Measurements from ENCODE around the gene ADAMTSL2. TPM values are rescaled to one million over a fixed set of nuclear protein-coding genes. Genes with fewer than 3 reads are reported as not detected.
A peak's percentile ranks its signal among the peaks of the same experiment; 100 is the strongest.

Gene ADAMTSL2
- under 1 TPM; 0.29 to 0.34 TPM for total RNA-seq

DNA sequence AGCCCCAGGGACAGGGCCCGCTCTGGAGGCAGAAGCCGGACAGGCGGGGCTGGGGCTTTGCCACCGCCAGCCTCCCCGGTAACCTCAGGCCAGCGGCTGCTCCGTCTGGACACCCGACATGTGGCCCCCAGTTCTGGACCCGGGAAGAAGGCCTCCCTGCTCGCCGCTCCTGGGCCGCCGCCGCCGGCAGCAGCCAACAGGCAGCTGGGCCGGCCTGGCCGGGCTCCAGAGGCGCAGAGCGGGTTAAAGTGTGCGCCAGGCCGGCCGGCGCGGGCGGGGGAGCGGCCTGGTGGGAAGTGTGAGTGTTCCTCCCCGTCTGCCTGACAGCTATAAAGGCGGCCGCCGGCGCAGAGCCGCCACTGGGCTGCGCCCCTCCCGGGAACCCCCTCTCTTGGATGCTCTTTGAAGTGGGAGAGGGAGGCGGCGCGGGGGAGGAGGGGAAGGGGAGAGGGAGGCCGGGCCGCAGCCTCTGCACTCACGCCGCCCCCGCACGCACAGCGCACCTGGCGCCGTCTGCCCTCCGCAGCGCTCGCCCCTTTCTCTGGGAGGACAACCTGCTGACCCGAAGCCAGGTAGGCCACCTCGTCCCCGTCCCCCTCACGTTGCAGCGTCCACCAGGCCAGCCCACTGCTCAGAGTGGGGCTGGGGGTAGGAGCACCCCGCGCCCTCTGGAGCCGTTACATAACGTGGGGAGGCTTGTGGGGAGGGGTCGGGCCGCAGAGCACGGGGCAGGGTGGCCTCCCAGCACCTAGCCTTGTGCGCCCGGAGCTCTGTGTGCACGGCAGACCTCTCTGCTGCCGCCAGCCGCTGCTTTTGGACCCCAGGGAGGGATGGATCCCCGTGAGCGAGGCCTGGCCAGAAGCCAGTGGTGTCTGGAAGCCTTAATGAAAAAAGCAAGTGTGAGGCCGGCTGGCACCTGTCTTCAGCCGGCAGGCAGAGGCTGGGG, at the start of gene ADAMTSL2:
Gene ADAMTSL2 (plus strand): TSS at position 359 of the 946 bp plus-strand sequence. CDS start 2,009 bp downstream, outside the sequence.
- no peaks in the 10 kb centered on the region for H3K27me3 Mint-ChIP-seq
- DNase-seq, result peak; percentile 65

DNA sequence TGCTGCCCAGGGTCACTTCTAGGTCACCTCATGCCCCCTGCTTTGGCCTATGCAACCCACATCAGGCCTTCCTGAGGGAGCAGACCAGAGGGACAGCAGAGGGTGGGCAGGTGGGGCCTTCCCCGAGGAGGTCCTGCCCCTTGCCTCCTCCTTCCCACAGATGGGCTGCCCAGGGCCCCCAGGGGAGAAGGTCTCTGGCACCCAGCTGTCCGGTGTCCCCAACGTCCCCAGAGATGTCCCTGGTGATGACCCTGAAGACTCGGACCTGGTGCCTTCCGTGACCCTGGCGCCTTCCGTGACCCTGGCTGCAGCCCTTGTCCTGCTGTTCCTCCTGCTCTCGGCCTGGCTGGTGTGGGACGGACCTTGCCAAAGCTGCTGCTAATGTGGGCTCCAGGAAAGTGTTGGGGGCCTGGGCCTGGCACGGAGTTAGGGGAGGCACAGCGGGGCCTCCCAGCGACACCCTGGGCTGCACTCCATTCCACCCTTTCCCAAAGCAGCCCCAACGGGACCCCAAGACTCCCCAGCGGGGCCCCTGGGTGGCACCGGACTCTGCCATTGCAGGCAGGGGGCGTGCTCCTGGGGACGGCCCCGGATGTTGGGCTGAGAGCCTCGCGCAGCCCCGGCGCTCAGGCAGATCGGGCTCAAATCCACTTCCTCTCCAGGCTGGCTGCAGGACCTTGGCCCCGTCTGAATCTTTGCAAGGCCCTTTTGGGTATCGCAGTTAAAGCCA, 48.8 kb upstream of the ADAMTSL2 start:
- DNase-seq, result peak; percentile 44
- Mint-ChIP-seq H3K4me3 (peak overlapping the region; percentile 37), H3K27ac (no peak overlapping the region)

More for the DNA sequence above, at the start of gene ADAMTSL2:
- Mint-ChIP-seq H3K4me3 (peak within 1 kb of the TSS; percentile 45), H3K36me3 (no peaks in the 10 kb centered on the region), H3K9me3 (no peaks in the 10 kb centered on the region), H3K27ac (no peak within 1 kb of the TSS), H3K4me1 (peaks cover 19% of the 10 kb centered on the region)

DNA sequence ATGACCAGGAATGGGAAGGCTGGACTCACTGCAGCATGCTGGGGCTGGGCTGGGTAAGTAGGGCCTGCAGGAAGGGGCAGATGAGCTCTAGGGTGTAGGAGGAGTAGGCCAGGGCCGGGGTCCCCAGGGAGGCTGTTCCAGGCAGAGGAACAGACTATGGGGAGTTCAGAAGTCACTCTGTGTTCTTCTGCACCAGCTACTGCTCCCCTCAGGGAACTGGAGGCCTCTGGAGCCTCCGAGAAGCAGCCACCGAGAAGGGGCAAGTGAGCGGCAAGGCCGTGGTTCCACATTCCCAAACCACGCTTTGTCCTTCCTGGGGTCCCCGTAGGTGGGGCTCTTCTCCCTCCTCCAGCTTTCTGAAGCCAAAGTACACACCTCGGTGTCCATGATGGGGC, 47.2 kb upstream of the ADAMTSL2 start:
- no peaks in the 10 kb centered on the region for H3K36me3 Mint-ChIP-seq
- H3K4me1 Mint-ChIP-seq, result peaks cover 6% of the 10 kb centered on the region
- DNase-seq, result no peak
- no peaks in the 10 kb centered on the region for H3K27me3 Mint-ChIP-seq
- H3K9me3 Mint-ChIP-seq, result no peaks in the 10 kb centered on the region
- H3K27ac Mint-ChIP-seq, result no peak overlapping the region
- H3K4me3 Mint-ChIP-seq, result no peak overlapping the region

More for the DNA sequence above, 48.8 kb upstream of the ADAMTSL2 start:
- Mint-ChIP-seq H3K4me1 (peaks cover 6% of the 10 kb centered on the region), H3K27me3 (no peaks in the 10 kb centered on the region), H3K36me3 (no peaks in the 10 kb centered on the region), H3K9me3 (no peaks in the 10 kb centered on the region)

DNA sequence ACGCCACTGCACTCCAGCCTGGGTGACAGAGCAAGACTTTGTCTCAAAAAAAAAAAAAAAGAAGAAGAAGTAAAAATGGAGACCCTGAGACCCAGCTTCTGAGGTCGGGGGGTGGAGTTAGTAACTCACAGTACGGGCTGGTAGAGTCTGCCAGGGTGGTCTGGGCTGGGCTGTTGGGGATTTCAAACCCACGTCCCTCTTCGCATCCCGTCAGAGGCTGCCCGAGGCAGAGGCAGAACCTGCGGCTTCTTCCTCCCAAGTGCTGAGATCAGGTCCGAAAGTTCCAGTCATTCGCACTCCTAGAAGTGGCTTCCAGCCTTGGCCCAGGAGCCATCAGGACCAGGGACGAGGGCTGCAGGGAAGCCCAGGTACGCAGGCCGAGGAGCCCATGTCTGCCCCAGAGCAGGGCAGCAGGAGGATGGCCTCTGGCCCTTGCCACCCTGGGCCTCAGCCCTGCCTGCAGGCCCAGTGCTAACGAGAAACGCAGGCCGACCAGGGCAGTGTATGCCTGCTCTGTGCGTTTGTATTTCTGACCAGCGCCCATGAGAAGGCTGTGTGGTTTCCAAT, 45.7 kb upstream of the ADAMTSL2 start:
- H3K27ac Mint-ChIP-seq, result no peak overlapping the region
- no peaks in the 10 kb centered on the region for H3K36me3 Mint-ChIP-seq
- H3K9me3 Mint-ChIP-seq, result no peaks in the 10 kb centered on the region
- H3K4me3 Mint-ChIP-seq, result no peak overlapping the region
- H3K27me3 Mint-ChIP-seq, result no peaks in the 10 kb centered on the region
- H3K4me1 Mint-ChIP-seq, result peaks cover 6% of the 10 kb centered on the region
- DNase-seq, result no peak

DNA sequence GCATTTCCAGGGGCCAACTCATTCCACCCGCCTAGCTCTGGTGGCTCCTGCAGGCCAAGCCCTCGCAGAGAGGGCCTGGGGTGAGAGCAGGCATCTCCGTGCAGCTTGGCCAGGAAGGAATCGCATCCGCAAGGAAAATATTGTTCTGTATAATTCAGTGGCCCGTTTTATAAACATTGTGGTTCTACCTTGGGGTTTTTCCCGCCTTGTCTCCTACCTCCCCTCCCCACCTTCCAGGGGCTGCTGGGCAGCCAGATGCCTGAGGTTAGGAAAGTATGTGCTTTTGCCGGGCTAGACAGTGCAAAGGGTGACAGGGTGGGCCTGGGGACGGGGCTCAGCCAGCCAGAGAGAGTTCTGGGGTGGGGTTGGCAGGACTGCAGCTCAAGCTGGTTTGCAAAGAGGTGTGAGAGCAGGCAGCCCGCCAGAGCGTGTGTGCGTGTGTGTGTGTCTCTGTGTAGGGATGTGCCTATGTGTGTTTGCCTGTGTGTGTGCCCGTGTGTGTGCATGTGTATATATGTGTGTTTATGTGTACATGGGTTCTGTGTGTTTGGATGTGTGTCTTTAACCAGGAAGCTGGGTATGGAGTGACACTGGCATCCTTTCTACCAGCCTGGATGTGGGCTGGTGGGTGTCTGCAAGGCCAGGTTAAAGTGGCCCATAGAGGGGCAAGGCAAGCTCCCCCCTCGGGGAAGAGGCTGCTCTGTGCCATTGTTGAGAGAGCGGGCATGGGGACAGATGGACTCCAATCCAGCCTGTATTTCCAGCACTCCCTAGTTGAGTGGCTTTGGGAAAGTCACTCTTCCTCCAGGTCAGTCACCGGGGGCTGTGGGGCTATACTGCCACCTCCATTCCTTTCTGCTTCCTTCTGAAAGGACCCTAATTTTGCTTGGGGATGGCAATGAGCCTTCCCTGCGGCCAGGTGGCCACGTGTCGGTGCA, 45.0 kb upstream of the ADAMTSL2 start:
- H3K9me3 Mint-ChIP-seq, result no peaks in the 10 kb centered on the region
- peaks cover 6% of the 10 kb centered on the region for H3K4me1 Mint-ChIP-seq
- DNase-seq, result no peak
- no peak overlapping the region for H3K4me3 Mint-ChIP-seq
- no peaks in the 10 kb centered on the region for H3K27me3 Mint-ChIP-seq
- H3K27ac Mint-ChIP-seq, result no peak overlapping the region
- H3K36me3 Mint-ChIP-seq, result no peaks in the 10 kb centered on the region

DNA sequence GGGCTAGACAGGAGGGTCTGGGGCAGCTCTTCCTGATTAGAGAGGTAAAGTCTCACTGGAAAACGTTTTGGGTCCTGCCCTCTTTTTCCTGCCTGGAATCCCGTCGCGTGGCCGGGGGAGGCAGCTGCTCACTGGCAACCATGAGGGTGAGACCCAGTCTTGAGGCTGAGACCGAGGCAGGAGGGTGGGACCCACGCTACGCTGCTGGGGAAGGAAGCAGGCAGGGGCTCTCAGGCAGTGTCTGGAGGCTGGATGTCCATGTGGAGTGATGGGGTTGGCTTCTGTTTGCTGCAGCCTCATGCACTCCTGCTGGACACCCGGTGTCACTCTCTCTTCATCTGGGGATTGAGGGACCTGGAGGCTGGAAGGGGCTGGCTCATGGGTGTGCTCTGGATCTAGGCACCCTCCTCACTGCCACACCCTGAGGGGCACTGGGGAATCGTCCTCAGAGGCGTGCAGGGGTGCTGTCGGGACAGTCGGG, 44.3 kb upstream of the ADAMTSL2 start:
- no peak for DNase-seq
- Mint-ChIP-seq H3K27me3 (no peaks in the 10 kb centered on the region), H3K4me3 (no peak overlapping the region), H3K27ac (no peak overlapping the region), H3K9me3 (no peaks in the 10 kb centered on the region), H3K36me3 (no peaks in the 10 kb centered on the region), H3K4me1 (peaks cover 6% of the 10 kb centered on the region)

DNA sequence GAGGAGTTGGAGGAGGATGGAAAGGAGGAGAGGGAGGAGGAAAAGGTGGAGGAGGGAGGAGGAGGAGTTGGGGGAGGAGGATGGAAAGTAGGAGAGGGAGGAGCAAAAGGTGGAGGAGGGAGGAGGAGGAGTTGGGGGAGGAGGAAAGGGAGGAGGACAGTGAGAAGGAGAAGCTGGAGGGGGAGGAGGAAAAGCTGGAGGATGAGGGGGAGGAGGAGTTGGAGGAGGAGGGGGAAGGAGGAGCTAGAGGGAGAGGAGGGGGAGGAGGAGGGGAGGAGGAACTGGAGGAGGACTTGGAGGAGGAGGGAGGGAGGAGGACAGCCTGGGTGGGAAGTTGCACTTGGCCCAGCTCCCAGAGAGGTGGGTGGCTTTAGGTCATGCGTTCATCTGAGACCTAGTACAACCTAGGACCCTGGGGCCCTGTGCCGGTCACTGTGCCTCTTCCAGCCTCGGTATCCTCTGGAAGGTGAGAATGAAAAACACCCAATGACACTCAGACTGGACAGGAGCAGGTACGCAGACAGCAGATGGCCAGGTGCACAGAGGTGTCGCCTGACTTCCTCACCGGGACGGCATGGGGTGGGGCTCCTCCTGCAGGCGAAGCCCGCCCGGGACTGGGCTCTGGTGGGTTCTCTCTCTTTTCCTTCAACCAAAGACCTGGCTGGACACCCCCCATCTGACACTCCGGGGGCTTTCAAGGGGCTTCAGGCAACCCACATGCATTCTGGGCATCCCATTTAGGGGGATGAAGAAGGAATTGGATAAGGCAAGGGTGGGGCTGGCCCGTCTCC, 43.4 kb upstream of the ADAMTSL2 start:
- Mint-ChIP-seq H3K9me3 (no peaks in the 10 kb centered on the region), H3K36me3 (no peaks in the 10 kb centered on the region), H3K27ac (no peak overlapping the region), H3K4me3 (no peak overlapping the region), H3K27me3 (no peaks in the 10 kb centered on the region), H3K4me1 (peaks cover 5% of the 10 kb centered on the region)
- no peak for DNase-seq

DNA sequence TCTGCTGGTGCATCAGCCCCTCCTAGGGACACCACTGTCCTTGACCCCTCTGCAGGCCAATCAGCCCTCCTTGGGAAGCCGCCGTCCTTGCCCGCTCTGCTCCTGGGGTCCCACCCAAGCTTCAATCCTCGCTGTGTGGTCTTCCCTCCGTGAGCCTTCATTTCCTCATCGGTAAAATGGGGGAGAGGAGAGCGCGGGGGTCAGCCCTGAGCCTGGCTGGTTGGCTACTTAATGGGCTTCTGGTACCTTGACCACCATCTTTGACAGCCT, 42.9 kb upstream of the ADAMTSL2 start:
- H3K4me1 Mint-ChIP-seq, result peaks cover under 1% of the 10 kb centered on the region
- H3K27me3 Mint-ChIP-seq, result no peaks in the 10 kb centered on the region
- H3K27ac Mint-ChIP-seq, result no peak overlapping the region
- no peaks in the 10 kb centered on the region for H3K9me3 Mint-ChIP-seq
- no peaks in the 10 kb centered on the region for H3K36me3 Mint-ChIP-seq
- DNase-seq, result no peak
- no peak overlapping the region for H3K4me3 Mint-ChIP-seq

DNA sequence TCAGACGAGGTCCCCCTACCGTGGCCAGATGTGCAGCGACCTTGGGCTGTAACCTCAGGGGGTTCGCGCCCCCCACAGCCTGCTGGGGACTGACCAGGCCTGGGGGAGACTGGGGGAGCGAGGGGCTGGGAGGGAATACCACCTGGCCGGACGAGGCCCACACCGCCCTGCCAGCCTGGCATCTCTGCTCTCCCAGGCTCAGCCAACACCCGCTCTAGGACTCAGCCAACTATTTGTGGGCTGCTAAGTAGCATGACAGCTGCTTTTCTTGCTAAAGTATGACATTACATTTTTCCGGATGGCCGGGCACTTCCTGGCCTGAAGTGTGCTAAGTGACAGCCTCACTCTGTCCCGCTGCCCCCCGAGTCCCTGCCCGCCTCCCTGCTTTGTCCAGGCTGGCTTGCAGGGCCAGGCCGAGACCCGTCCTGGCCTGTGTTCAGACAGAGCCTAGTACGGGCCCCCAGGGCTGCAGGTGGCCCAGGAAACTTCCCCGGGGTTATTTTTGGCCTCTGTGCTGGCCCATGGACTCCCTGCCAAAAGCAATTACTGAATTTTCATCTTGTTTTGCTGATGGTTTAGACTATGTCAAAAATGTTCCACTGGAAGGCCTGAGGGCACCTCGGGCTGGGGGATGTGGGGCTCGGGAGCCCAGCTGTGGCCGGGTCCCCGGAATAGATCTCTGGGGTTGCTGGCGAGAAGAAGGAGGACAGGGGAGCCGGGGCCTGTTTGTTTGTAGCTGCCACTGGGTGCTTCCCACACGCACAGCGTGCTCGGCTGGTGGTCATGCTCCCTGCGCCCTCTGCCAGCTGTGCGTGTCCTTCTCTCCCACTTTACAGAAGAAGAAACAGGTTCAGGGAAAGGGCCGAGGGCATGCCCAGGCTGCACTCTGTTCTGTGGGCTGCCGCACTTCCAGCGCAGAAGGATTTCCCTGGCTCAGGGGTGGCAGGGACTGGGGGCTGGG, 42.2 kb upstream of the ADAMTSL2 start:
- H3K4me1 Mint-ChIP-seq, result no peaks in the 10 kb centered on the region
- no peak overlapping the region for H3K27ac Mint-ChIP-seq
- H3K36me3 Mint-ChIP-seq, result no peaks in the 10 kb centered on the region
- H3K9me3 Mint-ChIP-seq, result no peaks in the 10 kb centered on the region
- no peak for DNase-seq
- H3K27me3 Mint-ChIP-seq, result no peaks in the 10 kb centered on the region
- H3K4me3 Mint-ChIP-seq, result no peak overlapping the region

DNA sequence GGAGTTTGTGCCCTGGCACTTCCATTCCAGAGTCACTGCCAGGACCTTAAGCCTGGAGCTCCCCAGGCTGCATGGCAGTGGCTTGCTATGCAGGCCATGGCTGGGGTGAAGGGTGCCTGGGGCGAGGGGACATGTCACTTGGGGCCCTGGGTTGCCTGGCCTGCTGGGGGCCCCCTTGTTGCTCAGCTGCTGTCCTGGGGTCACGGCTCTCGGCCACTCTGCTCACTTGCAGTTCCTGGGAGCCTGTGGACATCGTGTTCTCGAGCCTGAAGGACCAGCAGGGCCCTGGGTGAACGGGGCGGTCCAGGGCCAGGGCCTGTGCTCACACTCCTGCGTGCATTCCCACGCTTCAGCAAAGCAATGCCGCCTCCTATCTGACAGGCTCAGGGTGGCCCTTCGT, 41.1 kb upstream of the ADAMTSL2 start:
- no peaks in the 10 kb centered on the region for H3K36me3 Mint-ChIP-seq
- DNase-seq, result no peak
- no peak overlapping the region for H3K4me3 Mint-ChIP-seq
- H3K9me3 Mint-ChIP-seq, result no peaks in the 10 kb centered on the region
- no peaks in the 10 kb centered on the region for H3K27me3 Mint-ChIP-seq
- no peak overlapping the region for H3K27ac Mint-ChIP-seq
- no peaks in the 10 kb centered on the region for H3K4me1 Mint-ChIP-seq

DNA sequence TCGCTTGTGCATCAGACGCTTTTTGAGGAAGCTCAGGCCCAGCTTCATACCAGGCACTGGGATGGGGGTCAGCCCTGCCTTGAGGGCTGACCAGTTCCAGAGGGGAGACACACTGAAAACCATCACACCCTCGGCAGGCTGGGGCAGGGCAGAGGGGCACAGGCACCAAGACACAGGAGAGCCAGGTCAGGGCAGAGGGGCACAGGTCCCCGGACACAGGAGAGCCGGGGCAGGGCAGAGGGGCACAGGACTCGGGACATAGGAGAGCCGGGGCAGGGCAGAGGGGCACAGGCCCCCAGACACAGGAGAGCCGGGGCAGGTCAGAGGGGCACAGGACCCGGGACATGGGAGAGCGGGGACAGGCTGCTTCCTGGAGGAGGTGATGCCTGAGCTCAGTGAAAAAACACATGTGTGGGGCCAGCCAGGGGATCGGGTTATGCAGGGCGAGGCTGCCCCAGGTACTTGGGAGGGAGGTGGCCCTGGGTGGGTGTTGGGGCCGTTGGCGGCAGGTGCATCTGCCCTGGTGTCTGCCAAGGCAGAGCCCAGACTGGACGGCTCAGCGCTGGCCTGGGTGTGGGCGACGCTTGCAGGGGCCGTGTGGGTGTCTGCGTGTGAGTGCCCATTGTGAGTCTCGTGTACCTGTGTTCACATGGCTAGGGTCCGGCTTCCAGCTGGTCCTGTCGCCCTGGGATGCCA, 40.5 kb upstream of the ADAMTSL2 start:
- Mint-ChIP-seq H3K27ac (no peak overlapping the region), H3K9me3 (no peaks in the 10 kb centered on the region), H3K4me1 (no peaks in the 10 kb centered on the region), H3K4me3 (no peak overlapping the region), H3K36me3 (no peaks in the 10 kb centered on the region), H3K27me3 (no peaks in the 10 kb centered on the region)
- DNase-seq, result no peak

DNA sequence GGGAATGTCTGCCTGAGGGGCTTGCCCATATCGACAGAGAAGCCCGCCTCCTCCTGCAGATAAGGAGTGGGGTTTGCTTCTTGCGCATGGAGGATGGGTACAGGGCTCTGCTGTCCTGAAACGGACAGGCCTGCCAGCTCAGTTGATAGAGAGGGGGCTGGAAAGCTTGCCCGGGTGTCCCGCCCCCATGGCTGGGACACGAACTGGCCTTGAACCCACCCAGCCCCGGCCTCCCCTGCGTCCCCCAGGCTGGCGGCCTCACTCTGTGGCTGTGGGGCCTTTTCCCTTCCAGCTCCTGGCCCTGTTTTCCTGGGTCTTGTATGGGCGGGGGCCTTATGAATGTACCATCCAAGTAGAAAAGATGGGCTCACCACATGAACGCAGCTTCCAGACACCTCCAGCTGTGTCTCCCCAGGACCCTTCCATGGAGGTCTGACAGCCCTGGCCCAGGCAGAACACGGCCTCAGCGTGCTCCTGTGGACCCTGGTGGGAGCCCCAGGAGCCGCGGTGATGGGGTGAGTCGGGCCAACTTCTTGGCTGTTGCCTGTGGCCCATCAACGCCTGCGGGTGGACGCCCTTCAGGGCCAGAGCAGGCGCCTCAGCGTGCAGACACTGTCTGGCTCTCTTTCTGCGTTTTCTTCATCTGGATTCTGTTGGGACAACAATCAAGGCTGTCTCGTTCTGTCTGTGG, 39.7 kb upstream of the ADAMTSL2 start:
- H3K4me3 Mint-ChIP-seq, result no peak overlapping the region

More for the DNA sequence above, 39.7 kb upstream of the ADAMTSL2 start:
- Mint-ChIP-seq H3K36me3 (no peaks in the 10 kb centered on the region), H3K27ac (no peak overlapping the region), H3K4me1 (no peaks in the 10 kb centered on the region), H3K27me3 (no peaks in the 10 kb centered on the region), H3K9me3 (no peaks in the 10 kb centered on the region)
- no peak for DNase-seq

Measured in activated naive CD8-positive, alpha-beta T cell treated with anti-CD3 and anti-CD28 coated beads for 36 hours (primary cell).